HG03064 (cell line): ENCODE data around the gene PSMA3.
"Not testable (repeated sequence)": the region's sequence is repeated elsewhere in the genome, so short reads cannot be mapped to it uniquely, and the experiment has no call there.

Source experiments
- ATAC-seq: cut with Tn5 transposase; IDR thresholded peaks from one replicate; pipeline ENCODE4 v1.9.1; 2021; ENCODE audit warnings: low read depth; ENCODE audit not compliant: unreplicated experiment

PSMA3 gene

GRCh38 chr14:58244556-58245387 lies at the start of gene PSMA3:
Gene PSMA3, plus strand, starts transcription at chr14:58244843. Its CDS starts 78 bp downstream, at chr14:58244921.
- peak; percentile 87 for ATAC-seq

GRCh38 chr14:58196198-58196597 lies 48.4 kb upstream of the PSMA3 start:
- no peak for ATAC-seq

GRCh38 chr14:58198086-58198485 lies 46.6 kb upstream of the PSMA3 start:
- no peak for ATAC-seq

GRCh38 chr14:58199726-58200479 lies 44.7 kb upstream of the PSMA3 start, which contains the start of gene ACTR10:
Gene ACTR10, plus strand, starts transcription at chr14:58200149. Its CDS starts 69 bp downstream, at chr14:58200218.
- peak; percentile 96 for ATAC-seq

- ATAC-seq, result peak; percentile 15
Observed at GRCh38 chr14:58200480-58200841, 44.2 kb upstream of the PSMA3 start.

- no peak for ATAC-seq
Observed at GRCh38 chr14:58200846-58201245, 43.8 kb upstream of the PSMA3 start.

- ATAC-seq, result no peak
Observed at GRCh38 chr14:58213176-58213575, 31.5 kb upstream of the PSMA3 start.

- no peak for ATAC-seq
Observed at GRCh38 chr14:58215191-58215914, 29.3 kb upstream of the PSMA3 start.

- ATAC-seq, result no peak
Observed at GRCh38 chr14:58216544-58216943, 28.1 kb upstream of the PSMA3 start.

GRCh38 chr14:58227096-58227819 lies 17.4 kb upstream of the PSMA3 start:
- no peak for ATAC-seq

GRCh38 chr14:58238252-58239243 lies 6.1 kb upstream of the PSMA3 start:
- no peak for ATAC-seq

GRCh38 chr14:58239244-58240195 lies 5.1 kb upstream of the PSMA3 start:
- no peak for ATAC-seq

GRCh38 chr14:58243790-58244555 lies 670 bp upstream of the PSMA3 start:
- ATAC-seq, result peak; percentile 39

GRCh38 chr14:58245562-58245961 lies 919 bp downstream of the PSMA3 start:
- ATAC-seq, result no peak

- no peak for ATAC-seq
Observed at GRCh38 chr14:58249611-58250010, 5.0 kb downstream of the PSMA3 start.

- ATAC-seq, result no peak
Observed at GRCh38 chr14:58258156-58258555, 13.5 kb downstream of the PSMA3 start.

- ATAC-seq, result not testable (repeated sequence)
Observed at GRCh38 chr14:58262005-58262404, 17.4 kb downstream of the PSMA3 start.
